ENCODE measurements around the gene KCTD16. TPM values are rescaled to one million over a fixed set of nuclear protein-coding genes. Genes with fewer than 3 reads are reported as not detected.

KCTD16 gene
- total and polyA plus RNA-seq, 5 donors = 0.07 to 1.1 (median 0.44) TPM

DNA sequence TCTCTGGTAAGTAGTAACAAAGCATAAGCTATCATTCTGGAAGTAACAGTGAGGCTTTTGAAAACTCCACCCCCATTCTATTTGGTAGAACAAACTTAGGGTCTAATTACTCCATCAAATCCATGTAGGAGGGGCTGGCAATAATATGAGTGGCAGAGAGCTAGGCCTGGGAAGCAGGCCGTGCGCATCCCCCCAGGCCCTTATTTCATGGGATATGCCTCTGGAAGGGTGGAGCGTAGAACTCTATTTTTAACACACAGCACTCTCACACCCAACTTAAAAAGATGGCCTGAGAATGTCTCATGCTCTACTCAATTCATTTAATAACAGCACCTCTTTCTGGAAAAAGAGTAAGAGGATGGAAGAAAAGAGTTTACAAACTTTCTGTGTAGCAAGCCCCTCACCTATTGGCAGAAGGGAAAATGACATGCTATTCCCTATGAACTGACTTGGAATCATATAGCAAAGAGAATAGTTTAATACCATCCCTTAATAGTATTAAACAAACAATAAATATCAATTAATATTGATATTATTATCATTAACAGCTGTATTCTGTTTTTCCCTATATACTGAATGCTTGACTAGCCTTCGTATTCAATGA lies 233.2 kb downstream of the KCTD16 start:
- Histone ChIP-seq H3K27me3 (ENCODE audit: control insufficient read depth, insufficient read depth) (no peaks in the 10 kb centered on the region), H3K4me3 (ENCODE audit: low read length) (no peak overlapping the region), H3K27ac (ENCODE audit: low read length) (no peak overlapping the region), H3K4me1 (ENCODE audit: control insufficient read depth, insufficient read depth, low read length) (peaks cover 3% of the 10 kb centered on the region), H3K9me3 (ENCODE audit: control insufficient read depth, low read length) (no peaks in the 10 kb centered on the region)
- ATAC-seq = no peak
- 75% methylated on average over 4 of the region's 4 CpGs for WGBS
- no peak for DNase-seq
- intact Hi-C loops (cut with DNase I) = no loop called here

DNA sequence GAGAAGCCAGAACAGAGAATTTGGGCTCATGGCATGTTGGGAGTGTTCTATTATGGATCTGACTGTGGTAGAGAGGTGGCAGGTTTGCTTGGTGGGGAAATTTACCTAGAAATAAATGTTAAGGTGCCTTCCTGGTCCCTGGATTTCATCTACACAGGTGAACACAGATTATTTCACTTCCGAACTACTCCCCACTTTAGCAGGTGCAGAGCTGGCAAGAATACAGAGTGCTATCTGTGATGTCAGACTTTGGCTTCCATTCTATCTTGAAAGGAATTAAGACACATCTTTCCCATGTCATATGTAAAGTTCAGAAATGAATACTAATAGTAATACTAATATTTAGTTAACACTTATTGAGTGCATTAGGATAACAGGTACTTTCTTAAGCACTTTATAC lies 234.0 kb downstream of the KCTD16 start:
- 64% methylated on average over 1 of the region's 1 CpG for WGBS
- ATAC-seq = no peak
- H3K4me3 ChIP-seq (ENCODE audit: low read length) = no peak overlapping the region
- no peaks in the 10 kb centered on the region for H3K27me3 ChIP-seq (ENCODE audit: control insufficient read depth, insufficient read depth)
- DNase-seq = no peak
- peaks cover 3% of the 10 kb centered on the region for H3K4me1 ChIP-seq (ENCODE audit: control insufficient read depth, insufficient read depth, low read length)
- no peak overlapping the region for H3K27ac ChIP-seq (ENCODE audit: low read length)
- intact Hi-C loops (cut with DNase I) = no loop called here
- H3K9me3 ChIP-seq (ENCODE audit: control insufficient read depth, low read length) = no peaks in the 10 kb centered on the region

DNA sequence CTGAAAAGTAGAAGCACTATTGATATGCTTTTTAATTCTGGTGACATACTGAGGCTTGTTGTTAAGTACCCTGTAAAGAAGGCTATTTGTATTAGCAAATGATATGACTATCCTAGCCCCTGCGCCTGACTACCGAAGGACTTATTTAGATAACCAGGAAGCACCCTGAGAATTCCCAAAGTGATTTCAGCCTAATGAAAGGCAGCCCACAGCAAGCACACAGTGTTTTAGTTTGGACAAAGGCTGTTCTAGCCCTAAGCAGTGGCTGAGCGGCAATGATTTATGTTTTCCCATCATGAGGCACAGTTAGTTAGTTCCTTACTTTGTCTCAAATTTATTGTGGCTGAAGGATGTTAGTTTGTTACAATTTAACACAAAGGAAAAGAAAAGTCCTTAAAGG lies 235.3 kb downstream of the KCTD16 start:
- peak in 1 of 2 donors; percentile 66 for ATAC-seq
- Histone ChIP-seq H3K27ac (ENCODE audit: low read length) (no peak overlapping the region), H3K4me1 (ENCODE audit: control insufficient read depth, insufficient read depth, low read length) (peaks cover 3% of the 10 kb centered on the region), H3K4me3 (ENCODE audit: low read length) (no peak overlapping the region), H3K9me3 (ENCODE audit: control insufficient read depth, low read length) (no peaks in the 10 kb centered on the region), H3K27me3 (ENCODE audit: control insufficient read depth, insufficient read depth) (no peaks in the 10 kb centered on the region)
- DNase-seq = no peak
- WGBS = 43% methylated on average over 3 of the region's 3 CpGs
- intact Hi-C loops (cut with DNase I) = no loop called here

DNA sequence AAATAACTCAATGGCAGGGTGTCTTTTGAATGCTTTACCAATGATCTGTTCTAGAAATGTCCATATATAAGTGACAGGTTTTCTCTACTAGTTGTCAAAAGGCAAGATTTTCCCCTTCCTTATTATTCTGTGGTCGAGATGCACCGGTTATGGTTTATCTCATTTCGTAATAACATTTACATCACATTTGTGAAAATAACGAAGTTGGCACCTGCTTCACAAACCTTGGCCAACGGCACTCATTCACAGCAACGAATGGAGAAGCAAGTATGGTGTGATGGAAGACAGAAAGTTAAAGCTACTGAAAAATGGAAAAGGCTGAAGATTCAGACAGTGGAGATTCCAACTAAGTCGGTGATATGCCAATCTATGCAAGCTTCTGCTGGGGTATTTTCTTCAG lies 235.8 kb downstream of the KCTD16 start:
- 70% methylated on average over 7 of the region's 7 CpGs for WGBS
- Histone ChIP-seq H3K27me3 (ENCODE audit: control insufficient read depth, insufficient read depth) (no peaks in the 10 kb centered on the region), H3K4me3 (ENCODE audit: low read length) (no peak overlapping the region), H3K4me1 (ENCODE audit: control insufficient read depth, insufficient read depth, low read length) (peaks cover 3% of the 10 kb centered on the region), H3K27ac (ENCODE audit: low read length) (no peak overlapping the region), H3K9me3 (ENCODE audit: control insufficient read depth, low read length) (no peaks in the 10 kb centered on the region)
- intact Hi-C loops (cut with DNase I) = no loop called here
- ATAC-seq = no peak
- no peak for DNase-seq

DNA sequence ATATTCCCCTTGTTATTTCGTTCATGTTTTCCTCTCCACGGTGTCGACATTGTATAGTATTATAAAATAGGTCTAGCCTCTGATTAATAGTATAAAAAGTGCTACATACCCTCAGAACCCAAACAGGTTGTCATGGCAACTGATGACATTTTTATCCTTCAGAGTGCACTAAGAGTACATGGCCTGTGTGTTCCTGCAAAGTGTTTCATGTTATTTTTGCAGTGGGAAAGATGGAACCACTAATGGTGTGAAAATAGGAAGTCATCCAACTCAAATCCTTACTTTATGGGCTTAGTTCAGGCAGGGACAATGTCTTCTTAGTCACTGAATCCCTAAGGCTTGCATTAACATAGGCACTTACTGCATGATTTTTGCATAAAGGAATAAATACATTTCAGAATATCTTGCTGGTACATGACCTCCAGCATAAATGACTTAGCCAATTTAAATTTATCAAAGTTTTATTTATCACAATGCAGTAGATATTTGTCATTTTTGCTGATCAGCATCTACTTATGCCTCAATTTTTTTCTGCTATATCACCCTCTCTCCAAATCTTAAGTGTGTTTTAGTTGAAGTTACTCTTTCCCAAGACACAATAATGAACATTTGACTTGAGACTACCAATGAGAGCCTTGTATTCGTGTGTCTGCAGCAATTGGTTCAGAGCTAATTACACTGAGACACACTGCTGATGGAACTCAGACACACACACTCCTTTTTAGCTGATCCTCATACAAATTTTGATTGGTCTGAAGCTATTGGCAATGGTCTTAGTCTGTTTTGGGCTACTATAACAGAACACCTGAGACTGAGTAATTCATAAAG lies 243.7 kb downstream of the KCTD16 start:
- no peak overlapping the region for H3K27ac ChIP-seq (ENCODE audit: low read length)
- DNase-seq (no peak), ATAC-seq (peak; percentile 52 to 74)
- H3K9me3 ChIP-seq (ENCODE audit: control insufficient read depth, low read length) = no peaks in the 10 kb centered on the region
- intact Hi-C loops (cut with DNase I) = no loop called here
- H3K27me3 ChIP-seq (ENCODE audit: control insufficient read depth, insufficient read depth) = no peaks in the 10 kb centered on the region
- no peaks in the 10 kb centered on the region for H3K4me1 ChIP-seq (ENCODE audit: control insufficient read depth, insufficient read depth, low read length)
- H3K4me3 ChIP-seq (ENCODE audit: low read length) = no peak overlapping the region
- 58% methylated on average over 4 of the region's 4 CpGs for WGBS

DNA sequence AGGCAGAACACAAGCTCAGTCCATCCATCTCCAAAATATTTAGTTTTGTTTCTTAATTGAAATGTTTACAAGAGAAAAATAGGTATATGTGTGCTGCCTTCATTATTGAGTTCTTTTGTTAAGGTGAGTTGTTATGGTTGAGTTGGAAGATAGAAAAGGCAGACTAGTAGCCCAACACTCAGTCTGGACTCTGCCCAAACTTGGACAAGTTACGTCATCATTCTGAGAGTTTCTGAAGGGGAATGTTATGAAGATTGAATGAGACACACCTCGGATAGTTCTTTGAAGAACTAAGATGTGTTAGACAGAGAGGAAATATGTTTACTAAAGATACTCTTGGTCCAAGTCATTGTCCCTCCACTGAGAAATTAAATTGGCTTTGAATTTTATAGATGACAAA lies 245.5 kb downstream of the KCTD16 start:
- Histone ChIP-seq H3K27me3 (ENCODE audit: control insufficient read depth, insufficient read depth) (no peaks in the 10 kb centered on the region), H3K4me1 (ENCODE audit: control insufficient read depth, insufficient read depth, low read length) (no peaks in the 10 kb centered on the region), H3K4me3 (ENCODE audit: low read length) (no peak overlapping the region), H3K27ac (ENCODE audit: low read length) (no peak overlapping the region), H3K9me3 (ENCODE audit: control insufficient read depth, low read length) (no peaks in the 10 kb centered on the region)
- intact Hi-C loops (cut with DNase I) = no loop called here
- no peak for DNase-seq
- ATAC-seq = no peak
- 66% methylated on average over 2 of the region's 2 CpGs for WGBS

DNA sequence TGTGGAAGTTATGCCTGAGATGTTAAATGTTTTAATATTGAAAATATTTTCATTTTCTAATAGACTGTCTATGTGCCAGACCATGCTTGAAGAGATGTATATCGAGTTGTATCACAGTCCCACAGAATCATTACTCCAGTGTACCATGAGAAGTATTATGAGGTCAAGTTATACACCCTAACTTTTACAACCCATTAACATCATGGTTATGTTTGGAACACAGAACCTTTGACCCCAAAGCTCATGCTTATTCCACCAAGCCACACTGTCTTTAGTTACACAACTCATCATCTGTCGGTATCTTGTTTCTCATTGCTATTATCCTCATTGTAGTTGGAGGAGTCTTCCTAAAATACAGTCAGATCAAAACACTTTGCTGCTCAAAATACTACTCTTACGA lies 248.0 kb downstream of the KCTD16 start:
- intact Hi-C loops (cut with DNase I) = no loop called here
- ATAC-seq (no peak), DNase-seq (no peak)
- WGBS = 93% methylated on average over 3 of the region's 3 CpGs
- Histone ChIP-seq H3K9me3 (ENCODE audit: control insufficient read depth, low read length) (no peaks in the 10 kb centered on the region), H3K4me1 (ENCODE audit: control insufficient read depth, insufficient read depth, low read length) (no peaks in the 10 kb centered on the region), H3K27me3 (ENCODE audit: control insufficient read depth, insufficient read depth) (no peaks in the 10 kb centered on the region), H3K27ac (ENCODE audit: low read length) (no peak overlapping the region), H3K4me3 (ENCODE audit: low read length) (no peak overlapping the region)

DNA sequence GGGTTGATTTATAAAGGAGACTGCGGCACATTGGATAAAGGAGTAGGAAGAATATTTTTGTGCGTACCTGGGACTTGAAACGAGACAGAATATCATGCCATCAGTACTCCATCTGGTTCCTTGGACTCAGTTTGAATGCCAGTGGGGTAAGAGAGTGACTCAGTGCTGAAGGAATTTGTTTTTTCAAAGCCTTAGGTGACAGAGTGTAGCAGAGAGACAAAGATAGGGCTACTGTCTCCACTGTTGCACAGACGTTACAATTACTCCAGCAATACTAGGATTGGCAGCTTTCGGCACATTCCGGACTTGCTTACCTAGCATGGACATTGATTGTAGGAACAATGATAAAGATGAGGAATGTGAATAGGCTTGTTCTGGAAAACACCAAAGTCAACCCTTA lies 250.7 kb downstream of the KCTD16 start:
- WGBS = 55% methylated on average over 6 of the region's 6 CpGs
- intact Hi-C loops (cut with DNase I) = no loop called here
- DNase-seq = no peak
- H3K27ac ChIP-seq (ENCODE audit: low read length) = no peak overlapping the region
- peak; percentile 75 to 77 for ATAC-seq
- no peaks in the 10 kb centered on the region for H3K4me1 ChIP-seq (ENCODE audit: control insufficient read depth, insufficient read depth, low read length)
- H3K27me3 ChIP-seq (ENCODE audit: control insufficient read depth, insufficient read depth) = no peaks in the 10 kb centered on the region
- H3K9me3 ChIP-seq (ENCODE audit: control insufficient read depth, low read length) = no peaks in the 10 kb centered on the region
- H3K4me3 ChIP-seq (ENCODE audit: low read length) = no peak overlapping the region

DNA sequence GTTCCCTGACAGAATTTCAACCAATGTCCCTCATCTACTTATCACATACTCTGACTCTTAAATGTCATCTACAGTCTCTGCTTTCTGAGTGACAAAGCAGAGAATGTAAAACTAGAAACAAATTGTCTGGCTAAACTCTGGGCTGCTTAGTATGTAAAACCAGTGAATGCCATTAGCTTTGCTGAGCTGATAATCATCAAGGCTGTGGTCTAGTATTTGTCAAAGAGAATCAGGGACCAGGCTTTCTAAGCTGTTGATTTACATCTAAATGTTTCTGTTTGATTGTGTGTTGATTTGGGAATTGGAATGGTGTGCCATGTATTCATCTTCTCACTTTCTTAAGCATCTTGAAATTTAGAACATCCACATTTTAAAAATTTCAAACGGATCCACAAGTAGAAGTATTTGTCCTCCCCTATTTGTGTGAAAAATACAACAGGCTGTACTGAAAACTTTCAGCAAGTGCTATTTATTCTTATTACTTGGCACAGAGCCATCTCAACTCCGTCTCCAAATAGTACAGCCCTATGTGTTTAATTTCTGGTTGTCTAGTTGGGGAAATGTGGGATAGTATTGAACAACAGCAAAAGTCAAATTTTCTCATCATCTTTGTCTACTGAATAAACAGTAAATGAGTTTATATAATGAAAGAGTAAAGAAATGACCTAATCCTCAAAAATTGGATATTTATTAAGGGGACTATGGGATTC lies 251.5 kb downstream of the KCTD16 start:
- WGBS = 32% methylated on average over 2 of the region's 2 CpGs
- H3K27me3 ChIP-seq (ENCODE audit: control insufficient read depth, insufficient read depth) = no peaks in the 10 kb centered on the region
- H3K4me1 ChIP-seq (ENCODE audit: control insufficient read depth, insufficient read depth, low read length) = no peaks in the 10 kb centered on the region
- no peak for DNase-seq
- H3K4me3 ChIP-seq (ENCODE audit: low read length) = no peak overlapping the region
- no peaks in the 10 kb centered on the region for H3K9me3 ChIP-seq (ENCODE audit: control insufficient read depth, low read length)
- intact Hi-C loops (cut with DNase I) = no loop called here
- ATAC-seq = peak in 1 of 2 donors; percentile 27
- no peak overlapping the region for H3K27ac ChIP-seq (ENCODE audit: low read length)

DNA sequence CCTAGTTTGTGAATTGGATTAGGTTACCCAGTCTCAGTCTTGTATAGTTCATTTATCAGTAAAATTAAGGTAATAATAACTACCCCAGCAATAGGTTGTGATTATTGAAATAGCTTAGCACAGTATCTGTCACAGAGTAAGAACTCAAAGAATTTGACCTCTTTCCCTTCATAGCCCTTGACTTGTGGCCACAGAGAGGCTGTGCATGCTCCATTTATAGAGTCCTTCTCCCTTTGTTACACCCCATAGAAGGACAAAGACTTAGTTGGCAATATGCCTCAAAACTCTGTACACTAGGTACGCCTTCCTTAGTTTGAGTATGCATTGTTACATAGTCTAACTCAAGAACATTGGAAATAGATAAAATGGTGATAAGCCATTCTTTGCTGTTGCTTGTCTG lies 257.2 kb downstream of the KCTD16 start:
- WGBS = 67% methylated on average over 1 of the region's 1 CpG
- ATAC-seq = no peak

DNA sequence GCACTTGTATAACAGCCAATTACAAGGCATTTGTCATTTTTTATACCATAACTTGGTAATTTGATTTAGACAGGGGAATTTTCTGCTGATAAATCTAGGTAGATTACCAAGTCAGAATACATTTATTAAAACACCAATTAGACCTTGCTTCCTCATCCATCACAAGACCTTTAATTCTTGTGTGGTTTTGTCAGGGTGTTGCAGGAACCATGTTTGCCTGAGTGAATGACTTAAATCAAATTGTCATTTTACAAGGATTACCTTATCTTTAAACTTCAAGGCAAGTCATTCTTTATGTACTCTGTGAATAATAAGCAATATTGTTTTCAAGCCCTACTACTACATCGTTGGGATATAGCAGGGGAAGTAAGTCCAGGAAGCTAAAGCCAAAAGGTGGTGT lies 257.7 kb downstream of the KCTD16 start:
- Histone ChIP-seq H3K4me1 (ENCODE audit: control insufficient read depth, insufficient read depth, low read length) (no peaks in the 10 kb centered on the region), H3K27me3 (ENCODE audit: control insufficient read depth, insufficient read depth) (no peaks in the 10 kb centered on the region), H3K4me3 (ENCODE audit: low read length) (no peak overlapping the region), H3K9me3 (ENCODE audit: control insufficient read depth, low read length) (no peaks in the 10 kb centered on the region), H3K27ac (ENCODE audit: low read length) (no peak overlapping the region)
- ATAC-seq (no peak), DNase-seq (no peak)
- intact Hi-C loops (cut with DNase I) = no loop called here
- WGBS = 41% methylated on average over 1 of the region's 1 CpG

More for the DNA sequence above, 257.2 kb downstream of the KCTD16 start:
- H3K27ac ChIP-seq (ENCODE audit: low read length) = no peak overlapping the region
- intact Hi-C loops (cut with DNase I) = no loop called here
- H3K9me3 ChIP-seq (ENCODE audit: control insufficient read depth, low read length) = no peaks in the 10 kb centered on the region
- H3K4me1 ChIP-seq (ENCODE audit: control insufficient read depth, insufficient read depth, low read length) = no peaks in the 10 kb centered on the region
- H3K4me3 ChIP-seq (ENCODE audit: low read length) = no peak overlapping the region
- no peaks in the 10 kb centered on the region for H3K27me3 ChIP-seq (ENCODE audit: control insufficient read depth, insufficient read depth)
- no peak for DNase-seq

Data from right cardiac atrium (tissue), 5 donors.